Esophagus squamous epithelium (tissue), 5 donors: ENCODE data around the gene PARD3B. TPM values are rescaled to one million over a fixed set of nuclear protein-coding genes. Genes with fewer than 3 reads are reported as not detected.

Source experiments
- DNase-seq: peaks from one replicate; lab custom pipeline; 2025; lab: John Stamatoyannopoulos, UW
- H3K27ac ChIP-seq, 4 donors: fragments of 200-600 bp; sonication (generic); one replicate each; pipeline ENCODE4 v1.5.1; 2016 to 2019; ENCODE audit warnings: mild to moderate bottlenecking in 1 of 4
- H3K27me3 ChIP-seq, 4 donors: fragments of 200-600 bp; sonication (generic); 1 replicate in 3 of 4; 2 replicates in 1 of 4; pipeline versions ENCODE4 v1.5.1 to v1.6.0; 2017 to 2021; ENCODE audit warnings: antibody characterized with exemption in 1 of 4
- H3K36me3 ChIP-seq, 3 donors: fragments of 200-600 bp; sonication (generic); one replicate each; pipeline ENCODE4 v1.5.1; 2016 to 2019
- H3K4me1 ChIP-seq, 3 donors: fragments of 200-600 bp; sonication (generic); one replicate each; pipeline ENCODE4 v1.5.1; 2017 to 2019
- H3K4me3 ChIP-seq, 4 donors: fragments of 200-600 bp; sonication (generic); 1 replicate in 3 of 4; 2 replicates in 1 of 4; pipeline ENCODE4 v1.5.1; 2016 to 2019; ENCODE audit warnings: mild to moderate bottlenecking in 2 of 4, moderate library complexity in 1 of 4
- H3K9me3 ChIP-seq, 3 donors: fragments of 200-600 bp; sonication (generic); one replicate each; pipeline ENCODE4 v1.5.1; 2016 to 2019
- CTCF ChIP-seq, 6 experiments: fragments of 450-650 bp in 4 of 6; fragments of 200-600 bp in 2 of 6; sonication (generic) in 2 of 6; IDR thresholded peaks; one replicate each; pipeline ENCODE4 v1.5.1; 2016 to 2019; ENCODE audit warnings: antibody characterized with exemption in 6 of 6, mild to moderate bottlenecking in 4 of 6, moderate library complexity in 4 of 6
- POLR2A ChIP-seq, 4 donors: fragments of 450-650 bp; IDR thresholded peaks; one replicate each; pipeline ENCODE4 v1.6.1; 2017; ENCODE audit warnings: antibody characterized with exemption in 4 of 4, mild to moderate bottlenecking in 4 of 4, moderate library complexity in 3 of 4
- WGBS, 2 donors: methylation state at CpG; one replicate each; pipeline ENCODE4 v1.1.5; 2018; 5-methylcytosine and 5-hydroxymethylcytosine counted together
- intact Hi-C: fragments of 100-400 bp; cut with DNase I; formaldehyde crosslinking; loops from one replicate; pipeline ENCODE4 v1.15.0; 2022
- total RNA-seq, 4 donors: library from RNA; depleted of rRNA; stranded (reverse); fragments of >200 nt; gene quantifications; one replicate each; pipeline ENCODE4 v1.1.0, GENCODE V29; 2016
- donor health status: DM: yes; HTN: yes; CAD: no.

Gene PARD3B
- total RNA-seq, 4 donors from 2014 or later, result 2.4 to 15.8 (median 4.3) TPM

GRCh38 chr2:204931562-204931961 lies 386.3 kb downstream of the PARD3B start:
- Histone ChIP-seq H3K4me3 (no peak overlapping the region), H3K27me3 (no peaks in the 10 kb centered on the region), H3K4me1 (peaks cover 0 to 5% (median 0%) of the 10 kb centered on the region in 3 donors), H3K36me3 (no peaks in the 10 kb centered on the region), H3K9me3 (no peaks in the 10 kb centered on the region), H3K27ac (no peak overlapping the region)
- intact Hi-C loops, result no loop called here
- TF ChIP-seq CTCF (IDR thresholded peaks at IDR 0.05), result no peak
- TF ChIP-seq POLR2A (IDR thresholded peaks at IDR 0.05), result no peak
- no peak for DNase-seq

- no peak overlapping the region for H3K27ac ChIP-seq
- no peaks in the 10 kb centered on the region for H3K27me3 ChIP-seq
- TF ChIP-seq CTCF (IDR thresholded peaks at IDR 0.05) (no peak), POLR2A (IDR thresholded peaks at IDR 0.05) (no peak)
- H3K36me3 ChIP-seq, result no peaks in the 10 kb centered on the region
- intact Hi-C loops, result no loop called here
- no peak for DNase-seq
- no peak overlapping the region for H3K4me3 ChIP-seq
- peaks cover 0 to 5% (median 0%) of the 10 kb centered on the region in 3 donors for H3K4me1 ChIP-seq
- no peaks in the 10 kb centered on the region for H3K9me3 ChIP-seq
- 73 to 94% methylated on average over 1 of the region's 1 CpG for WGBS, 2 donors
These were observed 388.6 kb downstream of the PARD3B start for GRCh38 chr2:204933735-204934374.

GRCh38 chr2:204944927-204945326 lies 399.7 kb downstream of the PARD3B start:
- intact Hi-C loops, result no loop called here
- Histone ChIP-seq H3K27me3 (no peaks in the 10 kb centered on the region), H3K4me1 (peaks cover 0 to 2% (median 0%) of the 10 kb centered on the region in 3 donors), H3K9me3 (peaks cover 0 to 17% (median 14%) of the 10 kb centered on the region in 3 donors), H3K27ac (no peak overlapping the region), H3K36me3 (no peaks in the 10 kb centered on the region), H3K4me3 (no peak overlapping the region)
- TF ChIP-seq POLR2A (IDR thresholded peaks at IDR 0.05) (no peak), CTCF (IDR thresholded peaks at IDR 0.05) (no peak)
- 85 to 87% methylated on average over 3 of the region's 3 CpGs for WGBS, 2 donors
- DNase-seq, result no peak

GRCh38 chr2:204945376-204945775 lies 400.1 kb downstream of the PARD3B start:
- no peaks in the 10 kb centered on the region for H3K4me1 ChIP-seq
- H3K4me3 ChIP-seq, result no peak overlapping the region
- no peak for DNase-seq
- TF ChIP-seq POLR2A (IDR thresholded peaks at IDR 0.05) (no peak), CTCF (IDR thresholded peaks at IDR 0.05) (no peak)
- no peaks in the 10 kb centered on the region for H3K27me3 ChIP-seq
- no peaks in the 10 kb centered on the region for H3K36me3 ChIP-seq
- peaks cover 0 to 17% (median 14%) of the 10 kb centered on the region in 3 donors for H3K9me3 ChIP-seq
- H3K27ac ChIP-seq, result no peak overlapping the region
- WGBS, 2 donors, result 80 to 88% methylated on average over 2 of the region's 2 CpGs
- intact Hi-C loops, result no loop called here

- H3K27me3 ChIP-seq, result no peaks in the 10 kb centered on the region
- H3K4me3 ChIP-seq, result no peak overlapping the region
- no peak overlapping the region for H3K27ac ChIP-seq
- TF ChIP-seq CTCF (IDR thresholded peaks at IDR 0.05) (no peak), POLR2A (IDR thresholded peaks at IDR 0.05) (no peak)
- H3K9me3 ChIP-seq, result peaks cover 0 to 17% (median 14%) of the 10 kb centered on the region in 3 donors
- WGBS, 2 donors, result 94 to 100% methylated on average over 2 of the region's 2 CpGs
- DNase-seq, result no peak
- intact Hi-C loops, result no loop called here
- H3K36me3 ChIP-seq, result no peaks in the 10 kb centered on the region
- H3K4me1 ChIP-seq, result no peaks in the 10 kb centered on the region
These were observed 401.6 kb downstream of the PARD3B start for GRCh38 chr2:204946892-204947291.
